Stimulated activated CD4-positive, alpha-beta T cell treated with anti-CD3 and anti-CD28 coated beads, TNF-alpha, amount 100 ng/mL, for 1 hour (primary cell): Measurements from ENCODE around the gene CDKAL1.

Source experiments
- DNase-seq, 3 donors: peaks; one replicate each; pipeline ENCODE4 v3.0.0-alpha.2; 2020; ENCODE audit warnings: low read depth in 3 of 3, low spot score in 1 of 3

The CDKAL1 gene

DNA sequence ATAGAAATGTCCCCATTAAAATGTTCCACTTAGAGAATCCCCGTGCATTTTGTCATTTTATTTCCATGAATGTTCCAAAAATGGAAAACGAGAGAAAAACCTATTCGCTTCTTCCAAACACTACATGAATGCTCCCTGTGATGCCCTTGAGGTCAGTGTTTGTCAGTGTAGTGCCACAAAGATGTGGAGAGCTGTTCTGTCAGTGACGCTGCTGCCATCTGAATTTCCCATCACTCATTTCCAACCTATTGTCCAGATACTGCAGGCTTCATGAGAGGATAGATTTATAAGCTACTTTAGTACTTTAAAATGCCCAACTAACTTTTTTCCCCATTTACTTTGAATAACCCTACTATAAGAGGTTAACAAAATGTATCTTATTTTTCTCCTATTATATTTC is 335.8 kb downstream of the CDKAL1 start:
- DNase-seq = no peak

DNA sequence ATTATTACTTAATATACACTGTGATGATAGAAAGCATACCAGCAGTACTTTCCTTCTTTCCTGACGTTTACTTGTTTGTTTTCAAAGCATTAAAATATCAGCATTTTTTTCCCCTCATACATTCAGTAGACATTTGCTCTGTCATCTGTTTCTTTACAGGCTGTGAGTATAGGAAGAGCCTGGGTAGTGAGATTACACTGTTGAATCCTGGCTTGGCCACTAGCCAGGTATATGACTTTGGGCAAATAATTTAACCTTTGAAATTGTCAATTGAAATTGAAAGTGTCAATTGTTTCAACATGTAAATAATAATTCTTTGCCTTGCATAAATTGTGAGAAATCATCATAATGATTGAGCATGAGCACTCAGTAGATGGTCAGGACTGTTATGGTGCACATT is 336.2 kb downstream of the CDKAL1 start:
- DNase-seq = no peak

DNA sequence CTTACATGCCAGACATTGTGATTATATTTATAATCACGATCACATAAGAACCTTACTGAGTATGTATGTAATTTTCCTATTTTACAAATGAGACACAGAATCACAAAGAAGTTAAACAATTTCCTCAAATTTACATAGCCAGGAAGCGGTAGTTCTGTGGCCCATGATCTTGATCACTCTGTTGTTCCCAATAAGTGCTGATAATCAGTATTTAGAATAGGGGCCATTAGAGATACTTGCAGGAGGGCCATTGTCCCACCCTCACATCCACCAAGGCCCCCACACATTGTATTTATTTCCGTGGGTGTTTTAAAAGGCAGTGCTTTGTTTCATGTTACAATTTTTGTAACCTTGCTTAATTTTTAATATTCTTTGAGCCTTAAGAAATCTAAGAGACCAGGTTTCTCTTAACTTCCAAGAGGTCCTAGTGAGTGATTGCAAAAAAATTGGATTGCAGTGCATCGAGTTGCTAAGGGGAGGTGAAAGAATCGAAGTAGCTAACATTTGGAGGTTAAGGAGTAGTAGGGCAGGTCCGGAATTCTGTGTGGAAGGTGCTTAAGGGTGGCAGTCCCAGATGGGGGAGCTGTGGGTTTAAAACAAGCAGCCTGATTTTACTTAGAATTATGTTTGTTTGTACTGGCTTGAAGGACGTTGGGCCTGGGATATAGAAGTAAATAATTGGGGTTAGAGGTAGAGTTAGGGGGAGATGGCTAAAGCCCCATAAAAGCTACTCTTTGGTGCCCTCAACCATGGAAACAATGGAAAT is 339.4 kb downstream of the CDKAL1 start:
- DNase-seq = no peak

DNA sequence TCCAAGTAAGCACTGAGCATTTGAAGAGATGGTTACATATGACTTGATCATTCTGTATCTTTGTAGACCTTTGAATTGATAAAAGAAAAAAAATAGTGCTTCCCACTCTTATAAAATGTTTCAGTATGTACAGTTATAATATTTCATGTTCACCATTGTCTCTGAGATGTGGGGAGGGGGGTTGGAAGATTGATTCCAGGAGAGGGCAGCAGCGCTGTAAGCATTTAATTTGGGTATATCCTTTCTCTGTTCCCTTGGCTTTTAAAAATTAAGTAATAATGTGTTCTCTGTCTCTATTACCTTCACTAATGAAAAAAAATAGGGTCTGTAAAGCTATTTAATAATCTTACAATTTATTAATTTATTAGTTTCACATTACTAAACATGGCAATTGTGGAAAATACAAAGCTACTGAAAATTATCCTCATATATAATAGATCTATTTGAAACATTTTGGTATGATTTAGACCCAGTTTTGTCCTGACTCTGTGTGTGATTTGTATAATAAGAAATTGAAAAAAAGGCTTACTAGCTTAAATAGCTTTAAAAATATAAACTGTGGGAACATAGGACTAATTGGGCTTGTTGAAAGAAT is 341.2 kb downstream of the CDKAL1 start:
- no peak for DNase-seq

DNA sequence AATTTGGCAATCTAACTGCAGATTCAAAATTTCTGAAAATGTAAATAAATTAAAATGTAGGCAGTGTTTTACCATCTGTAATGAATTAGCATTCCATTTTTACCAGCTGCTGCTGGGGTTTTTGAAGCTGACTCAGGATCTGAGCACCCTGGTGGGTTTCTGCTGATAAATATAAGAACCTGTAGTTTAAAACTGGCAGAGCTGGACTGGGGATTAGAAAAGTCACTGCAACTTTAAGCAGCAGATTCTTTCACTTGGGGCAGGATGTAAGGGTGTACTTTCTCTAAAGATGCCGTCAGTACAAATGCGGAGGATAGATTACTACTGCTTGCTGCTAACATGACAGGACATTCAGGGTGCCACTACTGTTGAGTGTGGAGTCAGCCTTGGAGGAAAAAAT is 341.8 kb downstream of the CDKAL1 start:
- DNase-seq = no peak

DNA sequence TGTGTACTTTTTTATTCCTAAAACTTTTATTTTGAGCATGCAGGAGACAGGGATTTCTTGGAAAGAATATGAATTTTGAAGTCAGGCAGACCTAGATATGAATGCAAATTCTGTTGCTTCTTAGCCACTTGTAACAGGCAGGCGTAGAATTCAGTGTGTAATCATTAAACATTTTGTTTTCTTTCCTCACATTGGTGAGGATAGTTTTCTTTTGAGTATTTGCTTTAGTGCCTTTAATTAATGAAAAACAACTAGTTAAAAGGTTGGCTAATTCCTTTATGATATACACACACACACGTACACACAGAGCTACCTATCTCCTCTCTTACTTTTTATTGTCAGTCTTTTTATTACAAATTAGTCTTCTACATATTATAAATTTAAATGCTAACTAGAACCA is 342.3 kb downstream of the CDKAL1 start:
- DNase-seq = no peak

DNA sequence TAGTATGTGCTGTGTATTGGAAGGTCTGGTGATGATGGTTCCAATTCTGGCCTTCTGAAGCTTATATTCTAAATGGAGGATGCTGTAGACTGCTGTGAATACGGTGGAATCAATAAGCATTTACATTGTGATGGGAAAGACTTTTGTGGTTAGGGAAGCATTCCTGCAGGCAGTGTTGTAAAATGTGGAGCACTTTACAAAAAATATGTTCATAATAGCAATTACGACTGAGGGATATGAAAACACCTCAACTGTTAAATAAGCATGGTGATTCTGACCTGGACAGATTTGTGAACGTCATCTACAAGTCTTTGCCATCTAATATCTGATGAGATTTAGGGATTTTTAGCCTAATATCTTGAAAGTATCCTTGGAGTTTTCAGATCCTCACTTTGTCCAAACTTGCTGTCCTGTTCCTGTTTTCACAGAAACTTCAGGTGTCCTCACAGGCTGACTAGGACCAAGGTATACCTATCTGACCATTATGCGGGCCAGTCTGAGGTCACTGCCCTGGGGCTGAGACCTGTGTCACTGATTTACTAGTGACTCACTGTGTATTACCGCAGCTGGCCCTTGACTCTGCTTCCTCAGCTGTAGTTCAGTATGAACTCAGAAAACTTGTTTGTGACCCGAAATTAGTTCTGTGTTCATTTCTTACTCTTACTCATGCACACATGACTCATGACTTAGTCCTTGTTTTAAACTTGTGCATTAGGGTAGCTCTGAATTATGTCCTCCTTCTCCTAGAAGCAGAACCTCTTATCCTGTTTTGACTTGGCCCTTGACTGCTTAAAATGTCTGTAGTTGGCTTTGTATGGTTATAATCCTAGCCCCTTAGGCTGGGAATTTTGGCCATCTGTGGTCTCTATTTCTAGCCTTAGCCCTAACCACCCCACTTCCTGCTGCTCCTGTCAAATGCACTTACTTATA is 343.0 kb downstream of the CDKAL1 start:
- no peak for DNase-seq

DNA sequence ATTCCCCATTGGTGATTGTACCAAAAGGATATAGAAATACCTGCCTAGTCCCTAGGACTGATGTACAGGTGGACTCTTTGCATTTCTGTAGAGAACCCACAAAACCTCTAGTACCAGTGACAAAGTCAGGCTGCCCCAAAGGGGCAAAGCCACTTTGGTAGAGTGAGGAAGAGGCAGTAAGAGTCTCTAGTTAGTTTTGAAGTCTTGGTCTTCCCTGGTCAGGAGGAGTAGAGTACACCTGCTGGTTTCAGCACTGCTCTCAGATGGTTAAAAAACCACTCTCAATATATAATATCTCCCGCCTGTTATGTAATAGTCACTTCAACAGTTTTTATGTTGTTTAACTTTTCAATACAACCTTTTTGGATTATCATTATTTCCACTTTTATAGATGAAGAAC is 344.9 kb downstream of the CDKAL1 start:
- DNase-seq = no peak

DNA sequence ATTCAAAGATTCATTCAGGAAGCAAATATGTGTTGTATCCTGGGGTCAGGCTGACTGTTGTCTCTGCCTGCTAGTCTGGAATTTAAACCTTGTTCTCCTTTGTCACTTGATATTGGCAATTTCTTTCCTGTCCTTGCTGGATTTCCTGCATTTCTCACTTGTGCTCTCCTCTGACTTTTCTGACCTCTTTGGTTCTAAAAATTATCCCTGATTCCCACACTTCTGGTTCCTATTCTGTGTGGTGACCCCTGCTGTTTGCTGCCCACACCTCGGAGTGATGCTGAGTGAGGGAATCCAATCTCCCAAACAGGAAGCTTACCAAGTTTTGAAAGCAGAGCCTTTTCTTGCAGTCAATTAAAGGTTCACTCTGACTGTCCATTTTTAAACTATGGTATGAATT is 345.3 kb downstream of the CDKAL1 start:
- no peak for DNase-seq

DNA sequence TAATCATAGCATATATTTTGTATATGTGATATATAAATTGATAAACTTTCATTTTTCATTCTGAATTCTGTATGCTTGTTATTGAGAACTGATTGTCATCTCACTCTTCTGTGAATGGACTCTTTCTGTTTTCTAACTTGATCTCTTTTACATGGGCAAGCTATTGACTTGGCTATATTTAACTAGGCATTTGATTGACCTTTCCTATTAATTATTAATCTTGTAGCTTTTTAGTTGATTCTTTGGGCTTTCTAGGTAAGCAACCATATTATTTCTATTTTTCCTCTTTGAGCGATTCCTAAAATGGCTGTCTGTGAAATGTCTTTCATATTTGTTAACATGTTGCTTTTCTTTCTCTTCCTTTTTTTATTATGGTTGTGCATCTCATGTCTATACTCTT is 347.1 kb downstream of the CDKAL1 start:
- no peak for DNase-seq

DNA sequence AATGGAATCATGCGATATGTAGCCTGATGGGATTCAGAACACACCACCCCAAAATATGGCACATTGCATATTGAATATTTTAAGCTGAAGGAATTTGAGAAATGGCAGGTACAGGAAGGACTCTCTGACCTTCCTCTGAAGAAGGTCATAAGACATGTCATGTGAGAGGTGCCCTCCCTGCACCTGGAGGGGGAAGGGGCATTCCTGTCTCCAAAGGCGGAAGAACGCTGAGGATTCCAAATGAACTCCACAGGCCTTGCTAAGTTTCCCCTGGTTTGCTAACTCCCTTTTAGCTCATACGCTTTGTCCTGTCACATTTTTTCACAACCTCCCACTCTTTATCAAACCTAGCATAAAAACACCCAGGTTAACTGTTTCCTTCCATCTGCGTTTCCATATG is 347.8 kb downstream of the CDKAL1 start:
- DNase-seq = no peak

DNA sequence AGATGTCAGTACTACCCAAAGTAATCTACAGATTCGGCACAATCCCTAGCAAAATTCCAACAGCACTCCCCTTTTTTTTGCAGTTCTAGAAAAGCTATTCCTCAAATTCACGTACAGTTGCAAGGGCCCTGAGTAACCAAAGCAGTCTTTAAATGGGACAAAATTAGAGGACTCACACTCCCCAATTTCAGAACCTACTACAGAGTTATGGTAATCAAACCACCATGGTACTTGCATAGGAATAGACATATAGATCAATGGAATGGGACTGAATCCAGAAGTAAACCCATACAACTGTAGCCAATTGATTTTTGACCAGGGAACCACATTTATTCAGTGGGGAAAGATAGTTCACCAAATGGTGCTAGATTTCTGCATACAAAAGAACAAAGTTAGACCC is 350.8 kb downstream of the CDKAL1 start:
- DNase-seq = no peak

DNA sequence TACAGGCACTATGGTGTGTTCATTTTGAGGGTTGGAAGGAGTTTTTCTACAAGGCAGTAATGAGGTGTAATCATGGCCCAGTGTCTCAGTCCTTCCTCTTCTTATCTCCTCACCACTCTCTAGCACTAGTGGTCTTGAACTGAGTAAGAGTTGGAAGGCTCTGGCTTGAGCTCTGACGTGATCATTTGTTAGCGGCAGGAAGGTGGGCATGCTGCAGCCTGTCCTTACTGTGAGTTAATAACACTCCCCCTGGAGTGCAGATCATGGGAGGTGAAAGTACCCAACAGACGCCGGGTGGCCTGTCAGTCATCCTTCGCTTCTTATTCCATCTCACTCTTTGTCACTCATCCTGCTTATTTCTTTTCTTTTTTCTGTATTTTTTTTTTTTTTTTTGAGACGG is 356.9 kb downstream of the CDKAL1 start:
- no peak for DNase-seq

DNA sequence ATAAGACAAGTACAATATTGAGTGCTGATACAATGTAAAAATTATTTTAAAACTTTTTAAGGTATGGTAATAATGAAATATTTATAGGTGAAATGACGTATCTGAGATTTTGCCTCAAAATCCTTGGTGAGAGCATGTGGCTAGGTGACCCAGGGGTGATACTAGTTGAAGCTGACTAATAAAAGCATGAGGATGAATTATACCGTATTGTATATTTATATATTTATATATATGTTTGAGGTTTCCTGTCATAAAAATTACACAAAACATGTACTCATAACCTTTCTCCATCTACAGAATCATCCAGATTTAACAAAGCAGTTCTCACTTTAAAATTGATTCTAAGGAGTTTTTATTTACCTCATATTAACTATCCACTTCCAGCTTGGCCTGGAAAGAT is 358.1 kb downstream of the CDKAL1 start:
- DNase-seq = no peak

DNA sequence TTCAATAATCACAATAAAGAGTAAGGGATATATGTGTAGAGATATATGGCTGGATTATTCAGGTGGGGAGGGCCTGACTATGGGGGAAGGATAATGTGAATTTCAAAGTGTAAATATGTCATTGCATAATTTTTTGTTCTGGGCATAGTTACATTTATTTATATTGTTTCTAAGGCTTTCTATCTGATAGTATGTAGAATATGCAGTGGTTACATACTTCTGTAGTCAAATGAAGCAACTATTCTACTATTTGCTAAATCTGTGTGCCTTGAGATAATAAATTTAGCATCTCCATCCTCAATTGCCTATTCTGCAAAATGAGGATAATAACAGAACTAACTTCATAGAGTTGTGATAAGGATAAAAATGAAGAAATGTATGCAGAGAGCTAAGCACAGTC is 359.2 kb downstream of the CDKAL1 start:
- DNase-seq = no peak

DNA sequence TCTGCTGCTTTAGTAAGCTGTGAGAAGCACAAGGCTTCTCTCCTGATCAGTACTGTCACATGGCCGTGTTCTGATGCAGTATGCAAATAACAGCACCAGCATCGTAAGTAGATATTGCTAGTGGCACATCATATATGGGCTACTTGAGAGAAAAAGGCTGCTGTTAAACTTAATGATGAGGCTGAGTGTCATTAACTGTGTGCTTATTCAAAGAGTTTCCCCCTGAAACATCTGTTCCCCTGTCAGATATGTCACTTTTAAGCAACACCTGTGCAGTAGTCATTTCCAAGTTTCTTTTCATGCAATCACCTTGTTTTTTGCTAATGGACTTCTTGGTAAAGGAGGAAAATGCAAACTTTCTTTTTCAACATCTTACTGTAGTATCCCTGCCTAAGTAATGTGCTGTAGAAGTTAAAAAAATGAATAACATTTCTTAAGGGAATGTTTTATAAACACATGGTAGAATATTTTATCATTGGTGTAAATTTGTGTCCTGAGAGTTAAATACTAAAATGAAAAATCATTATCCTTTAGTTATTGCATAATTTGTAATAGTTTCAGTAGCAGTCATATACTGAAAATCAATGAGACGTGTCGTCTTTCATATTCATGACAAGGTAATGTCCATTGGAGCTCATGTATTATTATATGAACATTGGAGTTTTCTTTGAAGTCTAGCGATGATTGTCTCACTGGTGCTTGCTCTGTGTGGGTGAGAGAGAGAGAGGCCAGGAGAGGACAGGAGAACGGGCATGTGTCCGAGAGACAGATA is 366.3 kb downstream of the CDKAL1 start:
- DNase-seq = no peak

DNA sequence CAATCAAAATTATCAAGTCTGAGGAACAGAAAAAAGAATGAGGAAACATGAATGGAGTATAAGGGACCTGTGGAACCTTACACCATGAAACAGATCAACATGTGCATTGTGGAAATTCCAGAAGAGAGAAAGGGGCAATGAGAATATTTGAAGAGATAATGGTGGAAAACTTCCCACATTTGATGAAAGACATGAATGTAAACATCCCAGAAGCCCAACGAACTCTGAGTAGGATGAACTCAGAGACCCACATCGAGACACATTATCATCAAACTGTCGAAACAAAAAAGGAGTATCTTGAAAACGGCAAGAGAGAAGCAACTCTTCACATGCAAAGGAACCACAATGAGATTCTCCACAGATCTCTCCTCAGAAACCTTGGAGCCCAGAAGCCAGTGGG is 371.1 kb downstream of the CDKAL1 start:
- DNase-seq = no peak

DNA sequence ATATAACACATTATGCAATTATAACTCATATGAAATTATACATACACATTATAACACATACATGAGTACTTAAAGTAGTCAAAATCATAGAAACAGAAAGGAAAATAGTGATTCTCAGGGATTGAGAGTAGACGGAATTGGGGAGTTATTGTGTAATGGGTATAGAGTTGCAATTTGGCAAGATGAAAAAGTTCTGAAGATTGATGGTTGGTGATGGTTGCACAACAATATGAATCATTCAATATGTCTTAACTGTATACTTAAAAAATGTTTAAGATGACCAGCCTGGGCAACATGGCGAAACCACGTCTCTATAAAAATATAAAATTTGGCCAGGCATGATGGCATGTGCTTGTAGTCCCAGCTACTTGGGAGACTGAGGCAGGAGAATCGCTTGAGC is 372.7 kb downstream of the CDKAL1 start:
- DNase-seq = no peak

DNA sequence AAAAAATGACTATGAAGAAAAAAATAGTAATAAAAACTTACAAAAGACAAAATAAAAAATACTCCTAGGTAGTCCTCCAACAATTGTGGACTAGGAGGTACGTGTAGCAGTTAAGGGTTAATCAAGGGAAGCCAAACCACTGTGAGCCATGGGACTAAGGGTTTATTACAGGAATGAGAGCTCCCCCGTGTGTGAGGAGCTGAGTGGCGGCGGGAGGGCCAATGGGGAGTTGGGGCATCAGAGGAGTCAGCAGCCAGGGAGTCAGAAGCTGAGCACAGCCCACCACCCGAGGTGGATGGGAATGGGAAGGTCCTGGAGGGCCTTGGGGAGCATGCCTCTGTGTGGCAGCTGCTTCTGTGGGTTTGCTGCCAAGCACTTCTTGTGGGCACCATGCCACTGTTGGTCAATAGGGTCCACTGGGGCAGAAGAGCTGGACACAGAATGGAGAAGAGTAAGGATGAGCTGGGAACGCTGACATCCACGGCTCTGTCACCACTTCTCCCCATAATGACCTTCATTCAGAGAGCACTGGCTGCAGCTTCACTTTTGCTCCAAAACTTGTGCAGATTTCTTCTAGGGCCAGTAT is 373.3 kb downstream of the CDKAL1 start:
- DNase-seq = no peak

DNA sequence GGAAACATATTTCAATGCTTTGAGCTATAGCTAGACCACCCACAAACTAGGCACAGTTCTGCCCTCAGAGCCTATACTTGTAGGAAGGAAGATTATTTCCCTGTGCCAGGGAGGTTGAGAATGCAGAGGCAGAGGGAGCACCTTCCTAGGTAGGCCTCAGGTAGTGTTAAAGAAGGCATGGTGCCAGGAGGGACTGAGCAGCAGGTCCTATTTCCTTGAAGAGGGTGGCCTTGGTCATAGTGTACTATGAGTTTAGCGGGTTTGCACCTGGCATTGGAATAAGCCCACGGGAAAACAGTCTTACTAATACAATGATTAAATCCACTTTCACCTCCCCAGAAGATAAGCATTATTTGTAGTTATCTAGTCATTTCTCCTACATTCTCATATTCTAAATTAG is 375.4 kb downstream of the CDKAL1 start:
- DNase-seq = no peak

DNA sequence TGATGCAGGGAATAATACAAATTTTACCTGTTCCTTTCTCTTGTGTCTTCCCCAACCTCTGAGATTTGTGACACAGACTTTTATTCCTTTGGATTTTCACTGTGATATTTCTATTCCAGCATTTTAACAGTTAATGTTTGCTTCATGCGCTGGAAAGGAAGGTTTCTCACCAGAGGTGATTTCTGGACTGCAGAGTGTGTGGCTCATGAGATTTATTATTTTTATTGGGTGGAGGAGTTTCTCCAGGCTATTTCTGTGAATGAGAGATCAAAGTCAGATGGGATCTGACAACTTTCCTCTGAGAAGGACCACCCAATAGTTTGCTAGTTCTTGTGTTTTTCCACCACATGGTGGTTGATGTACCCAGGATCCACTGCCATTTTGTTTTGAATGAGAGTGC is 377.5 kb downstream of the CDKAL1 start:
- DNase-seq = no peak
